ENCODE measurements around the gene ANXA5.
A peak's percentile ranks its signal among the peaks of the same experiment; 100 is the strongest.
"Not testable (repeated sequence)": the region's sequence is repeated elsewhere in the genome, so short reads cannot be mapped to it uniquely, and the experiment has no call there.

ANXA5 gene

GRCh38 chr4:121696581-121697461 is at the start of gene ANXA5:
Gene ANXA5 (minus strand): TSS chr4:121696980. CDS start chr4:121696589, 391 bp downstream.
- peak; percentile 52 to 62 for DNase-seq

DNA sequence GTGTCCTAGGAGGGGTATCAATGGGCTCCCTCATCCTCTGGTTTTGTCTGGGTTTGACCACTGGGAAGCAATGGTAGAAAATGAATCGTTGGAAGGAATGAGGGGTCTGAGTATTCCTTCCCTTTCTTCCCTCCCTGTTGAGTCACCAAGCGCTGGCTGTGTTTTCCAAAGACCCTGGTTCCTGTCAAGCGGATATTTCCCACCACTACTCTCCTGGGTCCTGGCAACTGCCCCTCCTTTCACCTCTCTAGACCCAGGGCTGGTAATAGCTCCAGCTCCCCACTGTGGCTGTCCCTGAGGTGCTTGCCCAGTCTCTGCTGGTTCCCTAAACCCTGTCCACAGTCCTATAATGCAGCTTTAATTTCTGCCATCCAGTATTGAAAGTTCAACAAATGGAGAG is 46.0 kb upstream of the ANXA5 start:
- no peak for DNase-seq

DNA sequence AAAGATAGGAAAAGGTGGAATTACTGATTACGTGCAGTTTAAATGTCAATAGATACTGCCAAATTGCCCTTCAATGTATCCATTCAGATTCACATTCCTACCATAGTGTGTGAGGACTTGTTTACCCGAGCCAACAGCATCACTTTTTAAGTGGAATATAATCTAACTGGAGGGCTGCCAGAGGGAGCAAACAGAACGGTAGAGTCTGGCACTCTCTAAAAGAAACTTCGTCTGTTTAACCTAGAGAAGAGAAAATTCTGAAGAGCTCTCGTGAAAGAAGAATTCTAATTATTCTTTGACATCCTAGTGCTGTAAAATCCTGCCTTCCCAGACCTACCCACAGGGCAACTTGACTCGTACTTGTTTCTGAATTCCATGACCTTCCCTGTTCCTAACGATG is 45.0 kb upstream of the ANXA5 start:
- no peak for DNase-seq

GRCh38 chr4:121740796-121741409 is 44.1 kb upstream of the ANXA5 start:
- DNase-seq = no peak

- DNase-seq = no peak
These were observed 42.8 kb upstream of the ANXA5 start for GRCh38 chr4:121739575-121739974.

GRCh38 chr4:121738780-121739535 is 42.2 kb upstream of the ANXA5 start:
- no peak for DNase-seq

DNA sequence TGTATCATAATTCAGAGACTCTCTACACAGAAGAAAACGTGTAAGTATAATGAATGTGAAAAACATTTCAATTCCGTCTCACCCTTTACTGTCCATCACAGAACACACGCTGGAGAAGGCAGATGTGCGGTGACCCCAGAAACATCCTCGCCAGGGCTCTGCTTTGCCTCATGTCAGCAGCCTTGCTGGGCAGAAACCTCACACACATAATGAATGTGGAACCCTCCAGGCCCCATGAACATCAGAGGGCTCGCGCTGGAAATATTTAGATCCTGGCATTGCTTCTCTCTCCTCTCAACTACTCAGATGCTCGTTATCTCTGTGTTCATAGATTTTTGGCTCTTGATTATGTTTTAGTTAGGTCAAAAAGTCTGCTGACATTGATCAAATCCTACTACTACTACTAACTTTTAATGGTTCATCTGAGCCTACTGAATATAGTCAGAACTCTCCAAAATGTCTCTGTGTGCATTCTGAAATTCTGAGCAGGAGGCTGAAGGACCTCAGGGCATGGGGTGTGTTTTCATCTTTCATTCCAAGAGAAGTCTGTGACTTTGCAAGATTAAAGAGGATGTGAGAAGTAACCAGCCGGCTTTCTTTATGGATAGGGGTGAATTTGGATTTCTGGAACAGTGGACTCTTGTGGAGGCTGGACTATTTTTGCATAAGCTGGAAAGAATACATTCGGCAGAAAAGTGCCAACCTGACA is 41.2 kb upstream of the ANXA5 start:
- DNase-seq = no peak

DNA sequence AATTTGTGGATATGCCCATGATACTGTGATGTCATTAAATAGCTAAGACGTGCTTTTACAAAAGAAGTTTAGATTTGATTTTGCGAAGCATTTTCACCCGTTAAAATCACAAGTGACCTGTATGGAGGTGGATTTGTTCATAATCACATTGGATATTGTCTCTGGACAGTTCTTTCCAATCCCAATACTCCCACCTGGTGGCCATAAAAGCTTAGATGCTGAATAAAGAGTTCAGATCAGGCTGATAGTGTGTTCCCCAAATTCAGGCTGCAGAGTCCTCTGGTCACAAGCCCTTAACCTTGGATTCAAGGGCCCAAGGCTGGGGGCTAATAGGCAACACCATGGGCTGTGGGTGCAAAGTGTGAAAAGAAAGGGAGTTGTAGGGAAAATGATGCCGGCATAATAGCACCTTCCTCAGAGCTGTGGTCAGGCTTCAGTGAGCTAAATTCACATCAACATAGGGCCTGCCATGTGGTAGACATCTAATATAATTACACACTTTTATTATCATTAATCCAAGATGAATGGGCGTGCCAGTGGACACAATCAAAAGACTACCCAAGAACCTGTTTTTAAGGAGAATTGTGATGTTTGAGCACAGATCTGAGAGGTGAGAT is 40.1 kb upstream of the ANXA5 start:
- no peak for DNase-seq

- DNase-seq = no peak
These were observed 37.8 kb upstream of the ANXA5 start for GRCh38 chr4:121734571-121734970.

DNA sequence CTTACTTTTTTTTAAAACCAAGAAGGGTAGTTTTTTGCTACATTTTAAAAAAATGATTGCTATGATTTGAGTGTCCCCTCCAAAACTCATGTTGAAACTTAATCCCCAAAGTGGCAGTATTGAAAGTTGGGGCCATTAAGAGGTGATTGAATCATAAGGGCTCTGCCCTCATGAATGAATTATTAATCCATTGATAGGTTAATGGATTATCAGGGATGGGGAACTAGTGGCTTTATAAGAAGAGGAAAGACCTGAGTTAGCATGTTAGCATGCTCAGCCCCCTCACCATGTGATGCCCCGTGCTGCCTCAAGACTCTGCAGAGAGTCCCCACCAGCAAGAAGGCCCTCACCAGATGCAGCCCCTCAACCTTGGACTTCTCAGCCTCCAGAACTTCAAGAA is 37.2 kb upstream of the ANXA5 start:
- DNase-seq = no peak

- DNase-seq = not testable (repeated sequence)
These were observed 33.0 kb upstream of the ANXA5 start for GRCh38 chr4:121729753-121730152.

DNA sequence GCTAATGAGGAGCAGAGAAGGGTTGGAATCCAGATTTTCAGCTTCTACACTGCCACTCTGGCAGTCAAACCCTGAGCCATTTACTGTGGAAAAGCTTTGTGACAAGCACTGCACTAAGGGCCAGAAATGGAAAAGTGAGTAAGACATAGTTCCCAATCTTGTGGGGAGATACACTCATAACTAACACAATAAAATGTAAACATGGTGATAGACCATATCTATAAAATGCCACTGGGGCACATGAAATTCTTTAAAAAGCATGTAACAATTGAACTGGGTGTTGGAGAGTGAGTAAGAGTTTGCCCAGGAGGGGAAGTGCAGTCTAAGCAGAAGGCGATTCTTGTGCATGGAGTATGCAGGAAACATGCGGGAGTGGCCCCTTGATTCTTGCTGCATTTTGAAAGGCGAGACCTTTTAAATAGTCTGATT is 32.0 kb upstream of the ANXA5 start:
- DNase-seq = no peak

DNA sequence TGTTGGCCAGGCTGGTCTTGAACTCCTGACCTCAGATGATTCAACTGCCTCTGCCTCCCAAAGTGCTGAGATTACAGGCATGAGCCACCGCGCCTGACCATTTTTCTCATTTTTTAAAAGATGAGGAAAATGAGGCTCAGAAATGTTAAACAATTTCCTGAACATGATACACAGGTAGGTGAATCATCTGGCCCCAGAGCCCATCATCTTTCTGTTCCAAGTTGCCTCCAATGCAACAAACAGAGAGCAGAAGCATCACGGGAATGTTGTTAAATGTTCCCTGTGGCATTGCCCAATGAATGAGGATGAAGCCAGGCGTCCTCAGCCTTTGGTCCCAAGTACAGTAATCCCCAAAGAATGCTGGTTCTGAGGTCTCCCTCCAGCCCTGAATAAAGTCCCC is 31.3 kb upstream of the ANXA5 start:
- DNase-seq = no peak

GRCh38 chr4:121726642-121727268 is 30.0 kb upstream of the ANXA5 start:
- DNase-seq = no peak

DNA sequence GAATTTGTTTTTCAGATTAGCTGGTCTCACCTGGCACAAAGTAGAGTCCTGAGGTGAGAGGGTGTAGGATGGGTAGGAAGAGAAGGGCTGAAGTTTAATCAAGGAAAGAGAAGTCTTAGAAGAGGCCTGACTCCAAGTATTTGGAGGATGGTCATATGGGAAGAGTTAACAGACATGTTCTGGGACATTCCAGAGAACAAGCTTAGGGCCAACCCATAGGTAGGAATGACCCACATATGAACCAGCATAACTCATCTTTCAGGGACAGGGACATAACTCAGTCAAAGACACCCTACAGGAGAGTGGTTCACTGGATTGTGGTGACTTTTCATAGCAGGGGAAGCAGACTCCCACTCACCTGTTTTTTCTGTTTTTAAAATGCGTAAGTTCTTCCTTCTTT is 27.9 kb upstream of the ANXA5 start:
- no peak for DNase-seq

GRCh38 chr4:121721700-121722099 is 24.9 kb upstream of the ANXA5 start:
- DNase-seq = no peak

- no peak for DNase-seq
These were observed 23.3 kb upstream of the ANXA5 start for GRCh38 chr4:121720109-121720508.

DNA sequence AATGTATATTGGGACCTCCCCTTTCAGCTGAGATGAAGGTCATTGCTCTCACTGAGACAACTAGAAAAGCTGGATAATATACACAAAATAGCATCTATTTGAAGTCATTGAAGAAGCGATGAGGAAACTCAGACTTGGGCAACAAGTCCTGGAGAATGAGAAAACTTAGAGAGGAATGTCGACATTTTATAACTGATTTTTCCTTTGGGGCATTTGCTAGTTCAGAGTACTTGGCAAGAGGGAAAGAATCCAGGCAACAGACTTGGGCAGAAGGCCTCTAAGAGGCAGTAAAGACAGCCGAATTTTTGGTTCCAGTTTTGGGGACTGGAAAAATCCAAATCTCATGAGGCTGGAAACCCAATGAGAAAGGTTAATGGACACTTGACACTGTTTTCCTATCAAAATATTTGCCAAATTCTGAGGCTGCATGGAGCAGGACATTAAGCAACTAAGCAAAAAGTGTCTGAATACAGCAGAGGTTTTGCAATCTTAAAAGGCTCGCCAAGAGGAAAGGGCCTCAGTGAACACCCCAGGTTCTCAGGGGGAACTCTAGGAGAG is 21.0 kb upstream of the ANXA5 start:
- no peak for DNase-seq

GRCh38 chr4:121714548-121714947 is 17.8 kb upstream of the ANXA5 start:
- no peak for DNase-seq

DNA sequence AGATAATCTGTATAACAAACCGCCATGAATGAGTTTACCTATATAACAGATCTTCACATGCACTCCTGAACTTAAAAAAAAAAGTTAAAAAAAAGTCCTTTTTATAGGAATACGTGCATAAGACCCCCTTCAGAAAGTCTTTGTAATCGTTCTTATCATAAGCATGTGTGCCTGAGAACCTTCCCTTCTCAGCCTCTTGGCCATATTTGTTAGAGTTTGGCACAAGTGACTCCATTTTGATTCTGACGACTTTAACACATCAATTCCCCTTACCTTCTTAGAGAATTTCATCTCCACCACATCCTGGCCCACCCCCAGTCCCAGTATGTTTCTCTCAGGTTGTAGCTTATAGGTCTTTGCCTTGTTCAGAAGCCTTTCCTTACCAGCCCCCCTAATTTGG is 16.0 kb upstream of the ANXA5 start:
- DNase-seq = no peak

DNA sequence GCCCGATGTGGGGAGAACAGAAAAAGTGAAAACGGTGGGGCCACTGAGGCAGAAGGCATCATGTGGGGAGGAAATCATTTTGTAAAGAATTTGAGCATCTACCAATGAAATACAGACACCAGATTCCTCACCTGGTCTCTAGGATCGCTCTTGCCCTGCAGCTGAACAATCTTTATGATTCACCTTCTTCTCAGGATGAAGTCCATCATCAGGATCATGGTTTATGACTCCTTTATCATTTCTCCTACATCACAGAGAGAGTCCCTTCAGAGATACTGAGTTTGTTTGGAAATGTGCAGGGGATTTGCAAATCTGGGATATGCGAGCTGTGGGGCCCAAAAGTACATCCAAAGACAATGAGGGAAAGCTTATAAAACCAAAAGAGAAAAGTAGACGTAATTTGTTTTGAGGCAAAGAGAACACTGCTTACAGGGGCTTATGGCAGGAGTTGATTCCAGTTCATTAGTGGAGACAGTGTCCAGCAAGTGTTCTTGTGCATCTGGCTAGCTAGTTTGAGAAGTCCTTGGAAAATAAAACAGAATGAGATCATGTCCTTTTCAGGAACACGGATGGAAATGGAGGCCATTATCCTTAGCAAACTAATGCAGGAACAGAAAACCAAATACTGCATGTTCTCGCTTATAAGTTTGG is 15.3 kb upstream of the ANXA5 start:
- DNase-seq = no peak

Data from stimulated activated CD4-positive, alpha-beta T cell treated with anti-CD3 and anti-CD28 coated beads, Interleukin-4, amount 100 ng/mL, for 4 hours (primary cell).